HCT116 (cell line): ENCODE data around the gene A2ML1. TPM values are rescaled to one million over a fixed set of nuclear protein-coding genes. Genes with fewer than 3 reads are reported as not detected.
"Not testable (repeated sequence)": the region's sequence is repeated elsewhere in the genome, so short reads cannot be mapped to it uniquely, and the experiment has no call there.

ENCODE experiments used
- ATAC-seq: fragments of 200-7000 bp; cut with Tn5 transposase; 2 replicates; pipeline ENCODE4 v1.9.1; 2020; ENCODE audit warnings: mild to moderate bottlenecking, moderate library complexity
- BruUV-seq: library from RNA; stranded (reverse); fragments of 400-500 nt; replicated peaks from 2 replicates; lab custom pipeline; 2021; lab: Mats Ljungman, UMichigan
- CTCF ChIA-PET: fragments of 300-600 bp; sonication (Branson Sonifier 250); formaldehyde crosslinking; loops from one replicate; lab custom pipeline; 2021; ENCODE audit warnings: antibody characterized with exemption; lab: Charles Lee
- POLR2A ChIA-PET: fragments of 300-600, 350-600 bp; sonication (Branson Sonifier 250); formaldehyde crosslinking; loops from one replicate; lab custom pipeline; 2021; ENCODE audit warnings: antibody characterized with exemption; lab: Charles Lee
- RAD21 ChIA-PET, 2 experiments: fragments of 300-600 bp; sonication (Branson Sonifier 250); formaldehyde crosslinking; loops; one replicate each; lab custom pipeline; 2023; ENCODE audit warnings: low total read pairs in 2 of 2; ENCODE audit not compliant: uncharacterized antibody in 2 of 2, unreplicated experiment in 2 of 2, low non-redundant PET in 1 of 2; lab: Charles Lee
- DNase-seq: peaks from one replicate; pipeline ENCODE4 v3.0.0-alpha.2; 2010; ENCODE audit warnings: low read depth, low spot score
- H2AFZ ChIP-seq: fragments of 200-600 bp; shearing (Covaris generic), sonication (generic); 2 replicates; pipeline ENCODE4 v1.6.1; 2017; ENCODE audit warnings: low read depth, mixed run types, mixed read lengths, antibody characterized with exemption, low read length; ENCODE audit not compliant: poor library complexity, severe bottlenecking
- H3K27ac ChIP-seq: 2 replicates; pipeline ENCODE4 v1.5.1; 2012; ENCODE audit warnings: low read depth, low read length
- H3K27me3 ChIP-seq: fragments of 200-600 bp; sonication (generic); 2 replicates; pipeline ENCODE4 v1.6.1; 2016; ENCODE audit warnings: mixed run types, low read length, mixed read lengths; ENCODE audit not compliant: insufficient read depth
- H3K36me3 ChIP-seq, 2 experiments: fragments of 200-500 bp in 1 of 2; fragments of 200-600 bp in 1 of 2; sonication (Bioruptor generic) in 1 of 2; sonication (generic) in 1 of 2; 2 replicates each; pipeline versions ENCODE4 v1.5.1 to v1.6.1; 2014 to 2016; ENCODE audit warnings: low read length in 2 of 2, inconsistent platforms in 1 of 2, mixed read lengths in 1 of 2, mixed run types in 1 of 2; ENCODE audit not compliant: insufficient read depth in 2 of 2, control insufficient read depth in 1 of 2
- H3K4me1 ChIP-seq, 2 experiments: fragments of 200-600 bp in 1 of 2; sonication (generic) in 1 of 2; 2 replicates each; pipeline versions ENCODE4 v1.5.1 to v1.6.1; 2012 to 2017; ENCODE audit warnings: low read length in 2 of 2, inconsistent platforms in 1 of 2, mild to moderate bottlenecking in 1 of 2, mixed read lengths in 1 of 2, mixed run types in 1 of 2, moderate library complexity in 1 of 2; ENCODE audit not compliant: insufficient read depth in 2 of 2, control insufficient read depth in 1 of 2
- H3K4me2 ChIP-seq: fragments of 200-600 bp; sonication (generic); 2 replicates; pipeline ENCODE4 v1.6.1; 2017; ENCODE audit warnings: mixed run types, low read length, mixed read lengths
- H3K4me3 ChIP-seq, 2 experiments: fragments of 200-600 bp in 1 of 2; sonication (generic) in 1 of 2; replicated peaks in 1 of 2; 2 replicates each; pipeline ENCODE4 v1.5.1; 2011 to 2016; ENCODE audit warnings: low read length in 2 of 2, control low read depth in 1 of 2, low read depth in 1 of 2, mild to moderate bottlenecking in 1 of 2, mixed read lengths in 1 of 2, mixed run types in 1 of 2
- H3K79me2 ChIP-seq: fragments of 200-600 bp; sonication (generic); 2 replicates; pipeline ENCODE4 v1.6.1; 2017; ENCODE audit warnings: mild to moderate bottlenecking, mixed run types, low read length, moderate library complexity, mixed read lengths; ENCODE audit not compliant: insufficient read depth
- H3K9ac ChIP-seq: fragments of 200-600 bp; sonication (generic); 2 replicates; pipeline ENCODE4 v1.6.1; 2016; ENCODE audit warnings: low read length, mixed read lengths
- H3K9me2 ChIP-seq: fragments of 200-600 bp; sonication (generic), shearing (Covaris generic); 2 replicates; pipeline ENCODE4 v1.6.1; 2017; ENCODE audit warnings: mixed run types, mild to moderate bottlenecking, moderate library complexity; ENCODE audit not compliant: insufficient read depth
- H3K9me3 ChIP-seq, 2 experiments: fragments of 200-500 bp in 1 of 2; fragments of 200-600 bp in 1 of 2; sonication (Bioruptor generic) in 1 of 2; sonication (generic) in 1 of 2; 2 replicates each; pipeline ENCODE4 v1.6.1; 2014 to 2017; ENCODE audit warnings: low read length in 2 of 2, mixed read lengths in 2 of 2, inconsistent platforms in 1 of 2, low read depth in 1 of 2, mild to moderate bottlenecking in 1 of 2, mixed run types in 1 of 2, moderate library complexity in 1 of 2; ENCODE audit not compliant: control insufficient read depth in 1 of 2, insufficient read depth in 1 of 2
- H4K20me1 ChIP-seq: fragments of 200-600 bp; sonication (generic), shearing (Covaris generic); 2 replicates; pipeline ENCODE4 v1.6.1; 2017; ENCODE audit warnings: mixed run types, mild to moderate bottlenecking, moderate library complexity; ENCODE audit not compliant: insufficient read depth
- YY1 ChIP-seq: IDR thresholded peaks from 2 replicates; pipeline ENCODE4 v1.6.1; 2011; ENCODE audit warnings: low read length, low read depth, moderate library complexity, mild to moderate bottlenecking; ENCODE audit not compliant: insufficient replicate concordance; ENCODE audit errors: extremely low read depth
- ZFX ChIP-seq: fragments of 450-650 bp; IDR thresholded peaks from 2 replicates; pipeline ENCODE4 v1.6.1; 2017
- intact Hi-C: fragments of 100-400 bp; cut with micrococcal nuclease; formaldehyde crosslinking; loops from 2 replicates; pipeline ENCODE4 v1.10.0; 2022
- total RNA-seq: library from RNA; stranded (reverse); gene quantifications from one replicate; pipeline ENCODE4 v1.2.1, GENCODE V29; 2021; ENCODE audit not compliant: unreplicated experiment

Gene A2ML1
- total RNA-seq, 1 experiment from 2014 or later = not detected

GRCh38 chr12:8796831-8797626 lies 25.4 kb upstream of the A2ML1 start:
- Histone ChIP-seq H3K27me3 (no peaks in the 10 kb centered on the region), H3K4me1 (no peaks in the 10 kb centered on the region), H3K9me2 (no peaks in the 10 kb centered on the region), H4K20me1 (no peaks in the 10 kb centered on the region), H3K79me2 (no peaks in the 10 kb centered on the region), H3K27ac (no peak overlapping the region), H3K9me3 (no peaks in the 10 kb centered on the region), H3K36me3 (no peaks in the 10 kb centered on the region), H3K9ac (no peak overlapping the region), H3K4me3 (no peak overlapping the region), H3K4me2 (no peak overlapping the region), H2AFZ (no peak overlapping the region)
- BruUV-seq = no TSS peak
- ATAC-seq = no peak
- RAD21 ChIA-PET = no interaction called here
- POLR2A ChIA-PET = no interaction called here
- TF ChIP-seq YY1 (no peak), ZFX (no peak)
- CTCF ChIA-PET = no interaction called here
- DNase-seq = no peak
- intact Hi-C loops = no loop called here

- RAD21 ChIA-PET, intact Hi-C loops, H3K9me2 ChIP-seq, H2AFZ ChIP-seq, BruUV-seq, H3K27ac ChIP-seq, DNase-seq, H3K9me3 ChIP-seq, ATAC-seq, H3K4me3 ChIP-seq, H4K20me1 ChIP-seq, H3K79me2 ChIP-seq, H3K27me3 ChIP-seq, H3K36me3 ChIP-seq, CTCF ChIA-PET, H3K9ac ChIP-seq, H3K4me2 ChIP-seq, POLR2A ChIA-PET, H3K4me1 ChIP-seq: not testable (repeated sequence)
Observed at GRCh38 chr12:8801213-8801612, 21.2 kb upstream of the A2ML1 start.

GRCh38 chr12:8804833-8805232 lies 17.6 kb upstream of the A2ML1 start:
- H3K27ac ChIP-seq, H3K9me3 ChIP-seq, ATAC-seq, H3K9me2 ChIP-seq, POLR2A ChIA-PET, H3K4me1 ChIP-seq, H3K4me2 ChIP-seq, H3K9ac ChIP-seq, H3K4me3 ChIP-seq, H3K27me3 ChIP-seq, intact Hi-C loops, BruUV-seq, H3K79me2 ChIP-seq, RAD21 ChIA-PET, H2AFZ ChIP-seq, CTCF ChIA-PET, H4K20me1 ChIP-seq, H3K36me3 ChIP-seq, DNase-seq: not testable (repeated sequence)

- CTCF ChIA-PET = not testable (repeated sequence)
Observed at GRCh38 chr12:8805487-8805886, 16.9 kb upstream of the A2ML1 start.

More at GRCh38 chr12:8805487-8805886, 16.9 kb upstream of the A2ML1 start:
- H3K4me2 ChIP-seq, H3K79me2 ChIP-seq, RAD21 ChIA-PET, POLR2A ChIA-PET, H3K36me3 ChIP-seq, DNase-seq, ATAC-seq, H3K27me3 ChIP-seq, H4K20me1 ChIP-seq, H2AFZ ChIP-seq, intact Hi-C loops, H3K4me1 ChIP-seq, H3K9me2 ChIP-seq, H3K9me3 ChIP-seq, H3K9ac ChIP-seq, BruUV-seq, H3K27ac ChIP-seq, H3K4me3 ChIP-seq: not testable (repeated sequence)
